CD4-positive, alpha-beta T cell treated with Interferon alpha-2 for 1 hour (primary cell): ENCODE data around the gene TAS2R30.

Source experiments
- DNase-seq, 2 donors: peaks; one replicate each; pipeline ENCODE4 v3.0.0-alpha.2; 2020 to 2022

Gene TAS2R30, protein sequence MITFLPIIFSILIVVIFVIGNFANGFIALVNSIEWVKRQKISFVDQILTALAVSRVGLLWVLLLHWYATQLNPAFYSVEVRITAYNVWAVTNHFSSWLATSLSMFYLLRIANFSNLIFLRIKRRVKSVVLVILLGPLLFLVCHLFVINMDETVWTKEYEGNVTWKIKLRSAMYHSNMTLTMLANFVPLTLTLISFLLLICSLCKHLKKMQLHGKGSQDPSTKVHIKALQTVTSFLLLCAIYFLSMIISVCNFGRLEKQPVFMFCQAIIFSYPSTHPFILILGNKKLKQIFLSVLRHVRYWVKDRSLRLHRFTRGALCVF

DNA sequence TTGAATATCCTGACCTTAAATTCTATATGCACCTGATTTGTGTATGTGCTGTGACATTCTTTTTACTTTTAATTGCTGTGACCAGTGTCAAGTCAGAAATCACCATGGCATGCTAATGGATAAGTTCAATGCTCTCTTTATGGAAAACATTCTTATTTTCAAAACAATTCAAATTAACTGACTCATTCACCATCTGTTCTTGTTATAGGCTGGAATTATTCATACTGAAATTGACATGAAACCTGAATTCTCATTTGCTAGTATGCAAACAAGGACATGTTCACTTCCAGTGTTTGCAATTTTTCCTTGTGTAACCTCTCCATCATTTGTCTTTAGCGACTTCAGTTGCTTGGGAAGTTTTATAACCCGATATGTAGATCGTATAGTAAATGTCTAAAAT lies at the start of gene TAS2R30:
TSS of gene TAS2R30 (minus strand) at position 340 of the 400 bp plus-strand sequence. CDS start 400 bp downstream, outside the sequence.
- DNase-seq, result no peak

DNA sequence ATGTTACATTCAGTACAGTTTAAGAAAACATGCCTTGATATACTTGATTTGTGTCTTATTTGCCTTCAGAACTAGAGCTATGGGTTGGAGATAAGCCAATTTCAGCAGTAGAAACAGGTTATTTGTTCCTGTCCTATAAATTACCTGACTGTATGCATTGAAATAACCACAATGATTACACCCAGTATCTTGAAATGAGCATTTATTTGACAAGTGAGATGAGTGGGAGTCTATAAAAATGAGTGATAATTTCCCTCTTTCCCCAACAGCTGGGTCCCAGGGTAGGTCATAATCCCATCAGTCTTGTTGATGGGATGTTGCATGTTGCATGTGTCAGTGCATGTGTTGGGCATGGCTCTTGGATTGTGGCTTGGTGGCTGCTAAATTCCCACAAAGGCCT lies 48.6 kb upstream of the TAS2R30 start:
- no peak for DNase-seq

DNA sequence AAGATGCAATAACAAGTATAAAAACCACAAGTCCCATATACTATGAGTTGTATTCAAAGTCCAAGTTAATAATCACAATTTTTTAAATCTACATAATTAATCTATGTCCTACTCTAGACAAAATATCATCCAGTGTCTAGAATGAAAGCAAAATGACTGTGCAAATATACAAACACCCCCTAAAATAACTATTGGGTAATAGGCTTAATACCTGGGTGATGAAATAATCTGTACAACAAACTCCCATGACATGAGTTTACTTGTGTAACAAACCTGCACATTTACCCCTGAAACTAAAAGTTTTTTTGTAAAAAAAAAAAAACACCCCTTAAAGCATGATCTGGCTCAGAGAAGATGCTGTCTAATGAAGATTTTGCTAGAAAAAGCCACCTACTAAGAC lies 48.1 kb upstream of the TAS2R30 start:
- DNase-seq, result no peak

DNA sequence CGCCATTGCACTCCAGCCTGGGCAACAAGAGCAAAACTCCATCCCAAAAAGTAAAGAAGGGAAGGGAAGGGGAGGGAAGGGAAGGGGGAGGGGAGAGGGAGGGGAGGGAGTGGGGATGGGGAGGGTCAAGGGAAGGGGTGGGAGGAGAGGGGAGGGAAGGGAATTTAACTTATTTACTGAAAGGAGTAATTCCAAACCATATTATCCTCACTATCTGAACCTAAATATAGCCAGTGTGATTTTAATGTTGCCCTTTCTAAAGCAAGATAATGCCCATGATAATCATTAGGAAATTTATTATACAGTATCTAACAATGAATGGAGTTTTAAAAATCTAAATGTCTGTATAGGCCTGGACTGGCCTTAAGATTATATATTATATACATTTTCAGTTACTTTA lies 43.8 kb upstream of the TAS2R30 start:
- no peak for DNase-seq

DNA sequence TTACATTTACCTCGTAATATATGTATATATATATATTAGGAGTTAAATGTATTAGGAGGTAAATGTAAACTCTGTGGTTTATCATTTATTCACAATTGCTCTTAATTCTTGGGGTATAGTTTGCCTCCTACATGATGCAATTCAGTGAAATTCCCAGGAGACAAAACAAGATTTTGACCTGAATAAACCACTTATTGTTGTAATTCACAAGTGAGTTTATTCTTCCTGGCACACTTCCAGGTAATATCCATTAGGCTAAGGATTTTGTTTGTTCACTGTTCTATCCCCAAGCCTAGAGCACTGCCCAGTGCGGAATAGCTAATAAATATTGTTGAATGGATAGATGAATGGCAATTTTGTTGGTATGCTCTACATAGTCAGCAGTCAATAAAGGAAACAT lies 39.6 kb upstream of the TAS2R30 start:
- no peak for DNase-seq

DNA sequence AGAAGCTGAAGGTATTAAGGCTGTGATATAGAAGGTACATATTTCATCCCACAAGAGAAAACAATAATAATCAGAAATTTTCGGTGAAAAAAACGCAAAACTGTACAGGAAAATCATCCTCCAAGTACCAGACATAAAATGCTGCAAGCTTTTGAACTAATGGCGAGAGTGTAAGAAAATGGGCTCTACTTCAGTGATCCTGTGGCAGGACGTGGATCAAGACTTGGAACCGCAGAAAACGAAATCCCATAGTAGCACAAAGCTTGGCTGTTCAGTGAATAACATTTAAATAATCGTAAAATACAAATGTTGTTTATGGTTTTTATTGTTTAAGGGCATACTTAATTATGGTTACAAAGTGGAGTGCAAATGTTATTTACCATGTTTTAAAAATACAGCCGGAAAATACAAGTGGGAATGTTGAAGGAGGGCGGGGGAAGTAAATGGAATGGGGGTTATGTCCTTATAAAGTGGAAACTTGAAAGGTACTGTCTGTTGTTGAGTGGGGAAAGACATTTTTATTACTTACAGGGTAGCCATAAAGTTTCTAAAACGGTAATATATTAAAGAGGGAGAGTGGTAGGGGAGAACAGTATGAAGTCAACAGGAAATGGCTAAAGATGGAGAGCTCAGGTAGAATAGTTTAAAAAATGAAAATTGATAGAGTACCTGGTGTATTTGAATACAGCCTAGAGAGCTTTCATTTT lies 37.7 kb upstream of the TAS2R30 start:
- no peak for DNase-seq

DNA sequence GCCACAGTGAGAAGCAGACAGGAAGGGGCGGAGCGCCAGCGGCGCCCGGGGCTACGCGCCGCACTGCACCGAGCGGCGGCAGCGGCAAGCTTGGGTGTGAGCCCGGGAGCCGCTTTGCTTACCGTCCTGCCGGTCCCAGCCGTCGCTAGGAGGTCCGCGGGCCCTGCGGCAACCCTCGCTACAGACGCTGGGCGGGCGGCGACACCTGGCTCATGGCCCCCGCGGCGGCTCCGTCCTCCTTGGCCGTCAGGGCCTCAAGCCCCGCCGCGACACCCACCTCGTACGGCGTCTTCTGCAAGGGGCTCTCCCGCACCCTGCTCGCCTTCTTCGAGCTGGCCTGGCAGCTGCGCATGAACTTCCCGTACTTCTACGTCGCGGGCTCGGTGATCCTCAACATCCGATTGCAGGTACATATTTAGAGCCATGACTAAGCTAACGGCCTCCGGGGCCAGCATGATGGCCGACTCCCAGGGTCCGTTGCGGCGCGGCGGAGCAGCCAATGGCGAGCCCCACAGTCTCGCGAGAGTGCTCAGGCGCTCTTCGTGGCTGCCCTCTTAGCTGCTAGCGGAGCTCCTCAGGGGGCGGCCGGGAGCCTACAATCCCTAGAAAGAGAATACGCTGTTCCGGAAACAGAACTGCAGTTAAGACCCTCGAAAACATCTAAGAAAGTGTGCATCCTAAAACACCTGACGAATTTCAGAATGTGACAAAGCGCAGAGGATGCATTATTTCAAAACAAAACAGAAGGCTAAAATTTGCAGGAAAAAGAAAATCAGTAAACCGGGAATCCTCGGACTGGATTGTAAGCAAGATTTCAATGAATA lies 36.9 kb upstream of the TAS2R30 start, which contains the start of gene SMIM10L1:
TSS of gene SMIM10L1 (plus strand) at position 50 of the 824 bp plus-strand sequence. CDS start at position 213, 163 bp downstream.
- DNase-seq, result peak; percentile 89 to 91

DNA sequence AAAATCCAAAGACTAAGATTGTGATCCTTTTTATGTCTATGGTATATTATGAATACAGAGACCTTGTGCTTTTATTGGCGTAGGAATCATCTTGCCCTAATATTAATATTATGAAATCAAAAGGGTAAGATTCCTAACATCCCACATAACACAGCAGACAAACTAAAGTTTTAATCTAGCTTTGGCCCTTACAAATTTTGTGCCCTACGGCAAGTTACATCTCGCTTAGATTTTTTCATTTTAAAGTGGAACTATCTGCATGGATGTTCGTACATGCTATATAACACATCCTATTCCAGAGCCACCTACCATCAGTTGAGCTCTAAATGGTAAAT lies 36.3 kb upstream of the TAS2R30 start:
- DNase-seq, result no peak

DNA sequence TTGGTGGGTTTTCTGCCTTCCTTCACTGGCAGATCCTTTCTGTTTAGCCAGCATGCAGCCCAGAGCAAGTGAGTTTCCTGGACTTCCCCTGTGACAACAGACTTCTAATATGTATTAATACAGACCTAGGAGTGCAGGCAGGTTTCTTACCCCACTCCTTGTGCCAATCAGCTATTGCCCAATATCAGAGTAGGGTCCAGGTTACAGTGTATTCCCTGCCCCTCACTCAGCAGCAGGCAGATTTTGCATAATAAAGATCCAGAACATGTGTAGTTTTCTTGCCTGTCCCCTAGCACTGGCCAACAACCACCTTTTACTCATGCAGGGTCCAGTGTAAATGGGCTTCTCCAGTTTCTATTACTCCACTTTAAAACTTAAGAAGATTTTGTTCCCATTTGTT lies 31.9 kb upstream of the TAS2R30 start:
- DNase-seq, result no peak

DNA sequence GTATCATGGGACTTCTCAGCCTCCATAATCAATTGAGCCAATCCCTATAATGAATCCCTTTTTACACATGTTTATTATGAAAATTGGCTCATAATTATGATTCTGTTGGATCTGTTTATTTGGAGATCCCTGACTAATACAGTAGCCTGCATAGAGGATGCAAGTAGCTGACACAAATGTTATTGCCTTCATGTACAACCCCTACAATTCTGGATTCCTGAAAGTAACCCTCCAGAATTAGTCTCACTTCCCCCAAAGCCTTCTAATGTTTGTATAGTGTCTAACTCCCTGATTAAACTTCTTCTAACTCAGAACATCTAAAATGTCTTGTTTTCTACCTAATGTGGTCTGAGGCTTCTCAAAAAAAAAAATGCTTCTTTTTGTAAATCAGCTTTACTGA lies 29.9 kb upstream of the TAS2R30 start:
- DNase-seq, result no peak

DNA sequence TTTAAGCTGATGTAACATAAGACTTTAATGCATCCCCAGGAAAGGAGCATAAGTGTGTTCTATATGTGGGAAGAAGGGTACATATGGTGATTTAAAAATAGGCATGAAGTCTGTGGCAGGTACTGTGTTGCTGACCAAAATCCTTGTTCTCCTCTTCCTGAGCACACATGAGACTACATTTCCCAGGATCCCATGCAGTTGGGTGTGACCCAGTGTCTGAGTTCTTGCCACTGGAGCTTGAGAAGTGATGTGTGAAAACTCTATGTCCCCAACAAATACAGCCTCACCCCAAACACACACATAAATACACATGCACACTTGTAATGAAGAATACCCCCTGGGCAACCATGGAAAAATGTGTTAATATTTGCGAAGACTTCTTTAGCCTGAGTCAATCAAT lies 28.1 kb upstream of the TAS2R30 start:
- peak in 1 of 2 donors; percentile 10 for DNase-seq

DNA sequence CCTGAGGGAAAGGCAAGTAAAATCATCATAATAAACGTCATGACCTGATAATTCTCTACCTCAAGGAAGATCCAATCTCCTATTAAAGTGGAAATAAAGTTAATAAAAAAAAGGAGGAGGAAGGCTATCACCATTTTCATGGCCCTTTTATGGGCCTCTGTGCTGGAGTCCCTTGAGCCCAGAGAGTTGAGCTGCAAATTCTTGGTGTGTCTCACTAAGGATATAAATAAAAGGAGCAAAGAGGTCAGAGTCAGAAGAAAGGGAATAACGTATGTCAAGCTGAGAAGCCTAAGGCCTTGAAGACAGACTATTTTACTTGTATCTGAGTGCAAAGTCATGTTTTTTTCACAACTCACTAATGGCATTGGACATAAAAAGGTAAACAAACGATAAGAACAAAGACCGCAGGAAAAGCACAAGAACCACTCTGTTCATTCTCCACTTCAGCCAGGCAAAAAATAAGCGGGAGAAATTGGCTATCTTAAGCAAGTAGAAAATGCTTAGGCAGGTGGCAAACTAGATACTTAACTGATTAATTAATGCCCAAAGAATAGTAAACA lies 24.5 kb upstream of the TAS2R30 start:
- no peak for DNase-seq

DNA sequence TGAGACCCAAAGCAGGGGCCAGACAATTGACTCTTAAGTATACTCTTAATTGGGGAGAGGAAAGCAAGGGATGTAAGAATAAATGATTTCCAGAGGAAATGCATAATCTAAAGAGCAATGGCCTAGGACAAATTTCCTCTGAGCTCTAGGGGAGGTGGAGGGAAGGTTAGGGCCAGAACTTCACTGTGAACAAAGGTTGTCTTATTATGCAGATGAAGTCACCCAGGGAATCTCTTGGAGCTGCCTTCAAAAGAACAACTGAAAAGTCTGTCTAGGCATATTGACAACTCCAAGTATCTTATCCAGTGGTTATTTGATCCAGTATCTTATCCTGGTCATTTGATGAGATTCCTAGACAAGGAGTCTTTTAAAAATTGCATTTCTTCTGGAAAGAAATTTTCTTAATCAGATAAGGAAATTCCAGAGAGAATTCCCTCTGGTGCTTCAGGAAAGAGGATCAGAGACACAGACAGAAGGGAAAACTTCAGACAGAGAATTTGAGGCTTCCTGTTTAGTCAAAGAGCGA lies 20.0 kb upstream of the TAS2R30 start:
- DNase-seq, result no peak

DNA sequence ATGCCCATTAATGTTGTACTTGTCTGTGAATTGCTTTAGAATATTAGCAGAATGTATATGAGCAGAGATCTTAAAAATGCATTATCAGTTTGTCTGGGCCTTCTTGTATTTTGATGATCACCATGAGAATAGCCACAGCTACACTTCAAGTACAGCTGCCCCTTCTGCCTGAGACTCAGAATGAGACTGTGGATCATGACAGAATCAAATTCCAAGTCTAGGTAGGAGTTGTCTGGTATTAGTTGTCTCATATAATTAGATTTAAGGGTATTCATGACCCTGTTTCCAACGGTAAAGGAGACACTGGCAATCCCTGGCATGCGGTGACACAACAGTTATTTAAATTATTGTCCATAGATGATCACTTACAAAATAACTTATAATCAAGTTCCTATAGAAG lies 18.3 kb upstream of the TAS2R30 start:
- no peak for DNase-seq

DNA sequence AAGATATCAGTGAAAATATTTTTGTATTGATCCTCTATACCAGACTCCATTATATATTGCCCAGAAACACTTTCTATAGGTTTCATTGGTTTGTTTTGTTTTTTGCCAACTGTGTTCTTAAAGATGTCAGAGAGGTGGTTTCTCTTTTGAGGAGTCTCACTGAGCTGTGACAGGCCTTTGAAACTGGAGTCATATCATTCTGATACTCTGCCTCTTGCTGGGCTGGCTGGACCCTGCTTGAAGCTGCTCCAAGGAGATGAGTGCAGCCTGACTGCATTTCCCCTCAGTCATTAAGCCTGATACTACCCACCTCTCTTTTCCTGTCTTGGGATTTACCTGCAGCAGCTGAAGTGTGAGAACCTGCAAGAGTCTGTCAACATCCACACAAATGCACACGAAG lies 16.4 kb upstream of the TAS2R30 start:
- no peak for DNase-seq

DNA sequence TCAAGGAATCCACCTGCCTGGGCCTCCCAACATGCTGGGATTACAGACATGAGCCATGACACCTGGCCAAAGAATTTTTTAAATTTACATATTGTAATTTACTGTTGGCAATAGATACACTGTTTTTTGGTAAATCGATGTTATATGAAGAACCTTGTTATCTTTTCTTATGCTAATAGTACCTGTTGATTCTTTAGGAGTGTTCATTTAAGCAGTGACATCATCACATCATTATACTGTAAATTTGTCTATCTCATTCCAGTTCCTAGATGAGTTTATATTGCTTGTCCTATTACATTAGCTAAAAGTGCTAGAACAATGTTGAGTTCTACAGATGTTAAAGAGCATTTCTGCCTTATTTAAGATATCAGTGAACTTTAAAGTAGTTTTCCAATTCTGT lies 13.0 kb upstream of the TAS2R30 start:
- no peak for DNase-seq

DNA sequence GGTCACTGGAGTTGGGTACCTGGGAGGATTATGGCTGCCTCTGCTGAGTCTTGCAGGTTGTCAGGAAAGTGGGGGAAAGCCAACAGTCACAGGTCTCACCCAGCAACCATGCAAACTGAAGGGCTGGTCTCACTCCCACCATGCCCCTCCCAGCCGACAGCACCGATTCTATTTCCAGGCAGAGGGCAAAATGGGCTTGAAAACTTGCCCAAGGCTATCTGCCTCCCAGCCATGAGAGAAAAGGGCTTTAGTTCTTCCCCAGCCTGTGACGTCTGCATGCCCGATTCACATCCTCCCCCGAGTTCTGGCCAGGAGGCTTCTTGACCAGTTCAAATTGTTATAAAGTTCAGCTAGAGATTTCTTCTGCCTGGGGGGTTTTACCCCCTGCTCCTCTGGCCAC lies 9.9 kb upstream of the TAS2R30 start:
- no peak for DNase-seq

DNA sequence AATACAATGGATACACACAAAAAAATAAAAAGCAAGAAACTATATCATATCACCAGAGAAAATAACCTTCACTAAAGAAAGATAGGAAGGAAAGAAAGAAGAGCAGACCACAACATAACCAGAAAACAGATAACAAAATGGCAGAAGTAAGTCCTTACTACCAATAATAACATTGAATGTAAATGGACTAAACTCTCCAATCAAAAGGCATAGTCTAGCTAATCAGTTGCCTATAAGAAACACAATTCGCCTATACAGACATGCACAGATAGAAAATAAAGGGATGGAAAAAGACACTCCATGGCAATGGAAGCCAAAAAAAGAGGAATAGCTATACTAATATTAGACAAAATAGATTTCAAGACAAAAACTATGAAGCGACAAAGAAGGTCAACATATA lies 8.9 kb upstream of the TAS2R30 start:
- DNase-seq, result no peak

DNA sequence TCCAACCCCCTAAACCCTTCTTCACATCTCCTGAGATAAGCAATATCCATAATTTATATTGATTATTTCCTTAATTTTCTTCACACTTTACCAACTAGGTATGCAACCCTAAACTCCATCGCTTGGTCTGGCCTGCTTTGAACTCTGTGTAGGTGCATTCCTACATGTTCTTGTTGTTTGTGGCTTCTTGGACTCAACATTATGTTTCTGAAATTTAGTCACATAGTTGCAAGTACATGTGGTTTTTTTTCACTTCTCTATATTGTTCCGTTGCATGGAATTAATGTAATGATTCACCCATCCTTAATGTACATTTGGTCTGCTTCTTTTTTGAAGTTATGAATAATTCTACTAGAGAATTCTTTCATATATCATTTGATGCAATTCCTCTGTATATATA lies 1.6 kb upstream of the TAS2R30 start:
- DNase-seq, result no peak

DNA sequence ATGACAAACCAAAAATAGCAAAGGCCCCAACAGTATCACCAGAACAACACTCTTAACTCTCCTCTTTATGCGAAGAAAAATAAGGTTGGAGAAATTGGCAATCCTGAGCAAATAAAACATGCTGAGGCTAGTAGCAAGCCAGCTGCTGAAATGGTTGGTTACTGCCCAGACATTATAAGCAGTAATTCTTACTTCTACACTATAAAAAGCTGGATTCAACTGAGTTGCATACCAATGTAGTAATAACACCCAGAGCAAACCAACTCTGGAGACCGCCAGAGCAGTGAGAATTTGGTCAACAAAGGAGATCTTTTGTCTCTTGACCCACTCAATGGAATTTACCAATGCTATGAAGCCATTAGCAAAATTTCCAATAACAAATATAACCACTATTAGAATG lies 628 bp downstream of the TAS2R30 start:
- no peak for DNase-seq

DNA sequence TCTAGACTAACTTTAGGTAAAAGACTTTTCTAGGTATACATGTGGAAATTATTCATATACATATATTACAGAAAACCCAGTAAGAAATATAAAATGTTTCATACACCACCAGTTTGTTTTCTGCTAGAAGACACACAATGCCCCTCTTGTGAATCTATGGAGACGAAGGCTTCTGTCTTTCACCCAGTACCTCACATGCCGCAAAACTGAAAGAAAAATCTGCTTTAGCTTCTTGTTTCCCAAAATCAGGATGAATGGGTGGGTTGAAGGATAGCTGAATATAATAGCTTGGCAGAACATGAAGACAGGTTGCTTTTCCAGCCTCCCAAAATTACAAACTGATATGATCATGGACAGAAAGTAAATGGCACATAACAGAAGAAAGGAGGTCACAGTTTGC lies 1.3 kb downstream of the TAS2R30 start:
- DNase-seq, result no peak

DNA sequence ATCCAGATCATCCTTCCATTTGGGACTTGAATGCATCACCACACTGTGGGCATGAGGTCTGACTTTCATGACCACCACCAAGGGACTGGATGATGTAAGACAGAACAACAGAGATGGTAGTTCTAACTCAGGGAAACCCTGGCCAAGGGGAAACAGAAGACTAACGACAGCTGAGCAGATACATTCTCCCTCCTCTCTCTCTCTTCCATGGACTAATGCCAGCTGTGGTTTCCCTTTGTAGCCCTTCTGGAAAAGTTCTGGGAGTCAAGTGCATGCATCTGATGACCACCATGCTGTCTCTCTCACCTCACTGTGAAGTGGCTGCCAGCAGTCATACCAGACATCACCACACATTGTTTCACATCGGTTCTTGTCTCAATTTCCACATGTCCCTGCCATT lies 3.4 kb downstream of the TAS2R30 start:
- DNase-seq, result no peak

DNA sequence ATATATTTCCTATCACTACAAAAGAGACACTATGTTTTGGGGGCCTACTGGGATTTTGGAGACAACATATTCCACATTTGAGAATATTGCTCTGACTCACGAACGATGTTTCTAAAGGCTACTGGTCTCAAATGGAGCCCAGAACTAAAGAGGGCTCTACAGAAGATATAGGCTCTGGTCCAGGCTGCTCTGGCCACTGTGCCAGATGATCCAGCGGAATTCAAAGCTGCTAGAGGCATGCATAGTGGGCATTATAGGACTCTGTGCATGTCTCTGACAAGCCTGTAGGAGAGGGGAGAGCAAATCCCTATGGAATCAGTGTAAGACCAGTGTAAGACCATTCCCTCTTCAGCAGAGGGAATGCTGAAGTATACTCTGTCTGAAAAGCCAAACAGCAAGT lies 4.1 kb downstream of the TAS2R30 start:
- no peak for DNase-seq
